ENCODE data around the gene SGK2. TPM values are rescaled to one million over a fixed set of nuclear protein-coding genes. Genes with fewer than 3 reads are reported as not detected.
"Not testable (repeated sequence)": the region's sequence is repeated elsewhere in the genome, so short reads cannot be mapped to it uniquely, and the experiment has no call there.

Gene SGK2
- total RNA-seq, 1 experiment from 2014 or later = 0.90 TPM

DNA sequence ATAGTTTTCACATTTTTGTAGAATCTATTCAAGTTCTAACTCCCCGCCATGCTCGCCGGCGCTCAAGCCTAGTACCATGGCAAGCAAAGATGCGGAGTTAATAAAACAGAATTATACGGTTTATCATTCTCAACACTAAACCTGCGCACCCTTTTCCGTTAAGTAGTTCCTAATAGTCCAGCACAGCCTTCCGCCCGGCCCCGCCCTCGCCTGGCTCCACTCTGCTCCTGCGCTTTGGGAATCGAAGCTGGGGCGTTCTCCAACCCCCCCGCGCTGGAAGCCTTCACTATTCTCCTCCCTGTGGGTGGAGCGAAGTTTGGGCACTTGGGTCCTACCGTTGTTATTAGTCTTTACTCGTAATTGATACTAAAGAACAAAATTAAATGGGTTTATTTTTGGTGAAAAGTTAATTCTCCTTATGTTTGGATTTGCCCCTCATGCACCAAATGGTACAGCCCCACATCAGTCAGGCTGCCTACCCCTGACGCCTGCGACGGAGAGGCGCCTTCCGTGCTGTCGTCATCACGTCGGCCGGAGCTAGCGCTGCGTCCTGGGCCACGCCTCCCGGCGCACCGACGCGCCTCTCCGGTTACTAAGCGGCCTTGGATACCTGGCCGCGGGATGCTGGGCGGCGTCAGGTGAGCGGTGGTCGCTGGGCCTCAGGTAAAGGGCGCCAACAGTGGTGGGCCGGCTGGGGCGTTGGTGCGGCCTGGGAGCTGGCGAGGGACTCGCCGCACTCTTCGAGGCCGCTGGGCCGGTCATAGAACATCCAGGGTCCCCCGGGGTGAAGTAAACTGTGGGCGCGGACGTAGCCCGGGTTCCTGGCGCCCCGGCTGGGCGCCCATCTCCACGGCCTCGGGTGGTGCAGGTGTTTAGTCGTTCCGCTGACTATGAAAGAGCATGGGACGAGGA, 31.8 kb downstream of the SGK2 start, which contains the start of gene IFT52:
TSS of gene IFT52 (plus strand) at position 546 of the 912 bp plus-strand sequence. CDS start 3,762 bp downstream, outside the sequence.
- intact Hi-C loops (cut with micrococcal nuclease; ENCODE audit: unreplicated experiment) = no loop called here
- BruUV-seq (replicated peaks) = no TSS peak
- in situ Hi-C loops (cut with HindIII; ENCODE audit: low pct_unique_long_range_greater_than_20kb, low sequenced_read_pairs) = no loop called here
- ChIA-PET CTCF (interaction anchor here (0.6 to 1.2 kb wide), 2 partner anchors 54 to 101 kb away, joined by 3 to 4 read pairs; no protein-coding TSS in a partner anchor), POLR2A (no interaction called here)
- Histone ChIP-seq H3K27ac (ENCODE audit: low read length) (peak within 1 kb of the TSS; percentile 92), H3K9me3 (ENCODE audit: control insufficient read depth, insufficient read depth, low read depth, low read length) (no peaks in the 10 kb centered on the region), H3K27me3 (ENCODE audit: control insufficient read depth, insufficient read depth, low read length) (no peaks in the 10 kb centered on the region), H3K4me1 (ENCODE audit: control insufficient read depth, insufficient read depth, low read length) (peaks cover 13% of the 10 kb centered on the region; the same call in 1 of the 2 replicates), H3K36me3 (ENCODE audit: control insufficient read depth, insufficient read depth, low read length) (peaks cover 4% of the 10 kb centered on the region; the same call in 1 of the 2 replicates), H3K4me3 (ENCODE audit: low read depth in 2 of 2, low read length in 2 of 2) (peak within 1 kb of the TSS; percentile 84 to 93)
- ATAC-seq (peak; percentile 100), DNase-seq (ENCODE audit: low read depth, low spot score) (peak; percentile 93)
- TF ChIP-seq POLR2AphosphoS5 (IDR thresholded peaks at IDR 0.05; ENCODE audit: low read depth, low read length) (peak; percentile 72), SIN3A (IDR thresholded peaks at IDR 0.05; ENCODE audit: borderline replicate concordance, insufficient read depth, low read depth, low read length) (peak; percentile 82; the same call in 1 of the 2 replicates), TCF7L2 (IDR thresholded peaks at IDR 0.05; ENCODE audit: low read depth, low read length) (peak; percentile 47; the same call in 1 of the 2 replicates)
- TF ChIP-seq, protein P1, sequence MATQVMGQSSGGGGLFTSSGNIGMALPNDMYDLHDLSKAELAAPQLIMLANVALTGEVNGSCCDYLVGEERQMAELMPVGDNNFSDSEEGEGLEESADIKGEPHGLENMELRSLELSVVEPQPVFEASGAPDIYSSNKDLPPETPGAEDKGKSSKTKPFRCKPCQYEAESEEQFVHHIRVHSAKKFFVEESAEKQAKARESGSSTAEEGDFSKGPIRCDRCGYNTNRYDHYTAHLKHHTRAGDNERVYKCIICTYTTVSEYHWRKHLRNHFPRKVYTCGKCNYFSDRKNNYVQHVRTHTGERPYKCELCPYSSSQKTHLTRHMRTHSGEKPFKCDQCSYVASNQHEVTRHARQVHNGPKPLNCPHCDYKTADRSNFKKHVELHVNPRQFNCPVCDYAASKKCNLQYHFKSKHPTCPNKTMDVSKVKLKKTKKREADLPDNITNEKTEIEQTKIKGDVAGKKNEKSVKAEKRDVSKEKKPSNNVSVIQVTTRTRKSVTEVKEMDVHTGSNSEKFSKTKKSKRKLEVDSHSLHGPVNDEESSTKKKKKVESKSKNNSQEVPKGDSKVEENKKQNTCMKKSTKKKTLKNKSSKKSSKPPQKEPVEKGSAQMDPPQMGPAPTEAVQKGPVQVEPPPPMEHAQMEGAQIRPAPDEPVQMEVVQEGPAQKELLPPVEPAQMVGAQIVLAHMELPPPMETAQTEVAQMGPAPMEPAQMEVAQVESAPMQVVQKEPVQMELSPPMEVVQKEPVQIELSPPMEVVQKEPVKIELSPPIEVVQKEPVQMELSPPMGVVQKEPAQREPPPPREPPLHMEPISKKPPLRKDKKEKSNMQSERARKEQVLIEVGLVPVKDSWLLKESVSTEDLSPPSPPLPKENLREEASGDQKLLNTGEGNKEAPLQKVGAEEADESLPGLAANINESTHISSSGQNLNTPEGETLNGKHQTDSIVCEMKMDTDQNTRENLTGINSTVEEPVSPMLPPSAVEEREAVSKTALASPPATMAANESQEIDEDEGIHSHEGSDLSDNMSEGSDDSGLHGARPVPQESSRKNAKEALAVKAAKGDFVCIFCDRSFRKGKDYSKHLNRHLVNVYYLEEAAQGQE (IDR thresholded peaks at IDR 0.05; ENCODE audit: insufficient read depth in 1 of 2, low read depth in 2 of 2, low read length in 1 of 2) = 0 out of 4 replicates have a peak, but pooled peaks of 1 of the 2 experiments have one; percentile 38
- TF ChIP-seq, protein P2, sequence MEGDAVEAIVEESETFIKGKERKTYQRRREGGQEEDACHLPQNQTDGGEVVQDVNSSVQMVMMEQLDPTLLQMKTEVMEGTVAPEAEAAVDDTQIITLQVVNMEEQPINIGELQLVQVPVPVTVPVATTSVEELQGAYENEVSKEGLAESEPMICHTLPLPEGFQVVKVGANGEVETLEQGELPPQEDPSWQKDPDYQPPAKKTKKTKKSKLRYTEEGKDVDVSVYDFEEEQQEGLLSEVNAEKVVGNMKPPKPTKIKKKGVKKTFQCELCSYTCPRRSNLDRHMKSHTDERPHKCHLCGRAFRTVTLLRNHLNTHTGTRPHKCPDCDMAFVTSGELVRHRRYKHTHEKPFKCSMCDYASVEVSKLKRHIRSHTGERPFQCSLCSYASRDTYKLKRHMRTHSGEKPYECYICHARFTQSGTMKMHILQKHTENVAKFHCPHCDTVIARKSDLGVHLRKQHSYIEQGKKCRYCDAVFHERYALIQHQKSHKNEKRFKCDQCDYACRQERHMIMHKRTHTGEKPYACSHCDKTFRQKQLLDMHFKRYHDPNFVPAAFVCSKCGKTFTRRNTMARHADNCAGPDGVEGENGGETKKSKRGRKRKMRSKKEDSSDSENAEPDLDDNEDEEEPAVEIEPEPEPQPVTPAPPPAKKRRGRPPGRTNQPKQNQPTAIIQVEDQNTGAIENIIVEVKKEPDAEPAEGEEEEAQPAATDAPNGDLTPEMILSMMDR (IDR thresholded peaks at IDR 0.05) = no peak

DNA sequence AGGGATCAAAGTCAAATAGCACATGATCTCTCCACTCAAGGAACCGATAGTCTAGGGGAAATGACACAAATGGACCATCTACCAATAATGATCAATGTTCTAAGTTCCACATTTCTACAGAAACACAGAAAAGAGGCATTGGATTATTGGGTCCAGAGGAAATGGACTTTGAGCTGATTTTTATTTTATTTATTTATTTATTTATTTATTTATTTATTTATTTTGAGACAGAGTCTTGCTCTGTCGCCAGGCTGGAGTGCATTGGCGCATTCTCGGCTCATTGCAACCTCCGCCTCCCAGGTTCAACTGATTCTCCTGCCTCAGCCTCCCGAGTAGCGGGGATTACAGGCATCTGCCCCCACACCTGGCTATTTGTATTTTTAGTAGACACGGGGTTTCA, 43.1 kb downstream of the SGK2 start:
- H3K27ac ChIP-seq (ENCODE audit: low read length); H3K36me3 ChIP-seq (ENCODE audit: control insufficient read depth, insufficient read depth, low read length); BruUV-seq (replicated peaks); H3K9me3 ChIP-seq (ENCODE audit: control insufficient read depth, insufficient read depth, low read depth, low read length); DNase-seq (ENCODE audit: low read depth, low spot score); POLR2A ChIA-PET; ATAC-seq; CTCF ChIA-PET; H3K4me3 ChIP-seq (ENCODE audit: low read depth in 2 of 2, low read length in 2 of 2); in situ Hi-C loops (cut with HindIII; ENCODE audit: low pct_unique_long_range_greater_than_20kb, low sequenced_read_pairs); H3K4me1 ChIP-seq (ENCODE audit: control insufficient read depth, insufficient read depth, low read length); H3K27me3 ChIP-seq (ENCODE audit: control insufficient read depth, insufficient read depth, low read length); intact Hi-C loops (cut with micrococcal nuclease; ENCODE audit: unreplicated experiment): not testable (repeated sequence)

DNA sequence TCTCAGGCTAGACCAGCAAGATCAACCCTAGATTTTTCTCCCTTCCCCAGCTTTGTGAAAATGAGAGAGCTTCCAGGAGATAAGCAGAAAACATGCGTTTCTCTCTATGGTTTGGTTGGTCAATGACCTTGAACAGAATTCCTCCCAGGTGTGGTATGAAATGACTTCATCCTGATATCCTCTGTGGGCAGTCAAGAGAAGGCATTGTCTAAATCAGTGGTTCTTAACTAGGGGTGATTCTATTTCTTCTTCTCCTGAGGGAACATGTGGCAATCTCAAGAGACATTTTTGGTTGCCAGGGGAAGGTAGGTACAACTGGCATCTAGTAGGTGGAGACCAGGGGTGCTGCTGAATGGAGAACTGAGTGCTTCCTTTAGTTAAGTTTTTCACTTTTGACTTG, 44.3 kb downstream of the SGK2 start:
- TF ChIP-seq TCF7L2 (IDR thresholded peaks at IDR 0.05; ENCODE audit: low read depth, low read length) = no peak
- no peak for TF ChIP-seq SIN3A (IDR thresholded peaks at IDR 0.05; ENCODE audit: borderline replicate concordance, insufficient read depth, low read depth, low read length)
- TF ChIP-seq, protein P1 (IDR thresholded peaks at IDR 0.05; ENCODE audit: insufficient read depth in 1 of 2, low read depth in 2 of 2, low read length in 1 of 2) = no peak
- TF ChIP-seq, protein P2 (IDR thresholded peaks at IDR 0.05) = no peak
- no peak for TF ChIP-seq POLR2AphosphoS5 (IDR thresholded peaks at IDR 0.05; ENCODE audit: low read depth, low read length)
- Histone ChIP-seq H3K9me3 (ENCODE audit: control insufficient read depth, insufficient read depth, low read depth, low read length) (no peaks in the 10 kb centered on the region), H3K27ac (ENCODE audit: low read length) (no peak overlapping the region), H3K4me3 (ENCODE audit: low read depth in 2 of 2, low read length in 2 of 2) (no peak overlapping the region), H3K27me3 (ENCODE audit: control insufficient read depth, insufficient read depth, low read length) (no peaks in the 10 kb centered on the region), H3K4me1 (ENCODE audit: control insufficient read depth, insufficient read depth, low read length) (no peaks in the 10 kb centered on the region), H3K36me3 (ENCODE audit: control insufficient read depth, insufficient read depth, low read length) (no peaks in the 10 kb centered on the region)
- intact Hi-C loops (cut with micrococcal nuclease; ENCODE audit: unreplicated experiment) (no loop called here), in situ Hi-C loops (cut with HindIII; ENCODE audit: low pct_unique_long_range_greater_than_20kb, low sequenced_read_pairs) (no loop called here)
- ChIA-PET POLR2A (no interaction called here), CTCF (no interaction called here)
- BruUV-seq (replicated peaks) = no TSS peak
- DNase-seq (ENCODE audit: low read depth, low spot score) = no peak
- no peak for ATAC-seq
